Neutrophil (primary cell): ENCODE results near the gene OR13C9.

Experiments used
- H3K27ac ChIP-seq: fragments of 200-600 bp; sonication (generic); 2 replicates; pipeline ENCODE4 v1.5.1; 2016; ENCODE audit warnings: mild to moderate bottlenecking, moderate library complexity
- H3K27me3 ChIP-seq: fragments of 200-600 bp; sonication (generic); 2 replicates; pipeline ENCODE4 v1.6.0; 2016; ENCODE audit warnings: mild to moderate bottlenecking
- H3K36me3 ChIP-seq: fragments of 200-600 bp; sonication (generic); 2 replicates; pipeline ENCODE4 v1.5.1; 2017
- H3K4me1 ChIP-seq, 2 experiments: fragments of 200-600 bp in 1 of 2; sonication (generic) in 1 of 2; 1 replicate in 1 of 2; 2 replicates in 1 of 2; pipeline versions ENCODE4 v1.5.1 to v1.6.1; 2013 to 2016; ENCODE audit warnings: low read depth in 1 of 2, low read length in 1 of 2, mild to moderate bottlenecking in 1 of 2, moderate library complexity in 1 of 2; ENCODE audit not compliant: control insufficient read depth in 1 of 2, insufficient read depth in 1 of 2
- H3K4me3 ChIP-seq, 2 experiments: fragments of 200-600 bp in 1 of 2; sonication (generic) in 1 of 2; 1 replicate in 1 of 2; 2 replicates in 1 of 2; pipeline ENCODE4 v1.5.1; 2013 to 2016; ENCODE audit warnings: low read depth in 1 of 2, low read length in 1 of 2, mild to moderate bottlenecking in 1 of 2, moderate library complexity in 1 of 2
- H3K9me3 ChIP-seq: fragments of 200-600 bp; sonication (generic); 2 replicates; pipeline ENCODE4 v1.5.1; 2016
- TF ChIP-seq, protein P1 (sequence below): fragments of 200-600 bp; sonication (generic); IDR thresholded peaks from 2 replicates; pipeline ENCODE4 v1.5.1; 2016; ENCODE audit warnings: antibody characterized with exemption

The OR13C9 gene

DNA sequence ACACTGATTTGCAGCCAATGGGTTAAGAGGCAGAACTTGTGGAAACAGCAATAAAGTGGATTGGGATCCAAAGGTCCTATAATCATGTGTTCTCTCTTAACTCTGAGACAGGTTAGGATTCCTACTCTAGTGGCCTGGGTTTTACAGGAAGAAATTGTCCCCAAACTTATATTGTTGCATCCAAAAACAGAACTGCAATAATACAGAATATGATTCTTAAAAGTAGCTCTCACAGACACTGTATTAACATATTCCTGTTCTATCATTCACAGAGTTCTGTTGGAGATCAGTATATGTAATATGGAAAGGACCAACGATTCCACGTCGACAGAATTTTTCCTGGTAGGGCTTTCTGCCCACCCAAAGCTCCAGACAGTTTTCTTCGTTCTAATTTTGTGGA, 49.1 kb downstream of the OR13C9 start, which contains the start of gene OR13C8:
OR13C8 (plus strand) TSS at position 301 of the 400 bp plus-strand sequence; CDS start at position 301, 0 bp downstream.
- TF ChIP-seq, protein P1, sequence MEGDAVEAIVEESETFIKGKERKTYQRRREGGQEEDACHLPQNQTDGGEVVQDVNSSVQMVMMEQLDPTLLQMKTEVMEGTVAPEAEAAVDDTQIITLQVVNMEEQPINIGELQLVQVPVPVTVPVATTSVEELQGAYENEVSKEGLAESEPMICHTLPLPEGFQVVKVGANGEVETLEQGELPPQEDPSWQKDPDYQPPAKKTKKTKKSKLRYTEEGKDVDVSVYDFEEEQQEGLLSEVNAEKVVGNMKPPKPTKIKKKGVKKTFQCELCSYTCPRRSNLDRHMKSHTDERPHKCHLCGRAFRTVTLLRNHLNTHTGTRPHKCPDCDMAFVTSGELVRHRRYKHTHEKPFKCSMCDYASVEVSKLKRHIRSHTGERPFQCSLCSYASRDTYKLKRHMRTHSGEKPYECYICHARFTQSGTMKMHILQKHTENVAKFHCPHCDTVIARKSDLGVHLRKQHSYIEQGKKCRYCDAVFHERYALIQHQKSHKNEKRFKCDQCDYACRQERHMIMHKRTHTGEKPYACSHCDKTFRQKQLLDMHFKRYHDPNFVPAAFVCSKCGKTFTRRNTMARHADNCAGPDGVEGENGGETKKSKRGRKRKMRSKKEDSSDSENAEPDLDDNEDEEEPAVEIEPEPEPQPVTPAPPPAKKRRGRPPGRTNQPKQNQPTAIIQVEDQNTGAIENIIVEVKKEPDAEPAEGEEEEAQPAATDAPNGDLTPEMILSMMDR: no peak
- Histone ChIP-seq H3K27ac (no peak within 1 kb of the TSS), H3K4me1 (no peaks in the 10 kb centered on the region), H3K36me3 (no peaks in the 10 kb centered on the region), H3K9me3 (no peaks in the 10 kb centered on the region), H3K4me3 (no peak within 1 kb of the TSS), H3K27me3 (no peaks in the 10 kb centered on the region)
